ENCODE measurements around the gene SRA1.

Gene SRA1

GRCh38 chr5:140550147-140551079 lies 6.9 kb downstream of the SRA1 start:
- no peak for DNase-seq (ENCODE audit: low read depth in 2 of 2)

GRCh38 chr5:140549237-140550144 lies 7.8 kb downstream of the SRA1 start:
- DNase-seq (ENCODE audit: low read depth in 2 of 2) = no peak

- DNase-seq (ENCODE audit: low read depth in 2 of 2) = no peak
Observed at GRCh38 chr5:140548791-140549190, 8.5 kb downstream of the SRA1 start.

- DNase-seq (ENCODE audit: low read depth in 2 of 2) = no peak
Observed at GRCh38 chr5:140548300-140548688, 9.0 kb downstream of the SRA1 start.

- peak; percentile 76 to 78 for DNase-seq (ENCODE audit: low read depth in 2 of 2)
Observed at GRCh38 chr5:140547508-140548299, 9.6 kb downstream of the SRA1 start, which contains the start of gene EIF4EBP3. Gene EIF4EBP3, plus strand, starts transcription at chr5:140547662. Its CDS starts 76 bp downstream, at chr5:140547738.

- DNase-seq (ENCODE audit: low read depth in 2 of 2) = no peak
Observed at GRCh38 chr5:140546851-140547507, 10.3 kb downstream of the SRA1 start.

GRCh38 chr5:140545606-140546005 lies 11.7 kb downstream of the SRA1 start:
- DNase-seq (ENCODE audit: low read depth in 2 of 2) = no peak

GRCh38 chr5:140544986-140545385 lies 12.3 kb downstream of the SRA1 start:
- no peak for DNase-seq (ENCODE audit: low read depth in 2 of 2)

- no peak for DNase-seq (ENCODE audit: low read depth in 2 of 2)
Observed at GRCh38 chr5:140542972-140543371, 14.3 kb downstream of the SRA1 start.

GRCh38 chr5:140540227-140540626 lies 17.0 kb downstream of the SRA1 start:
- no peak for DNase-seq (ENCODE audit: low read depth in 2 of 2)

GRCh38 chr5:140524003-140524402 lies 33.3 kb downstream of the SRA1 start:
- no peak for DNase-seq (ENCODE audit: low read depth in 2 of 2)

GRCh38 chr5:140513124-140513523 lies 44.1 kb downstream of the SRA1 start:
- DNase-seq (ENCODE audit: low read depth in 2 of 2) = no peak

GRCh38 chr5:140509898-140510297 lies 47.4 kb downstream of the SRA1 start:
- no peak for DNase-seq (ENCODE audit: low read depth in 2 of 2)

GRCh38 chr5:140502834-140503233 lies 54.4 kb downstream of the SRA1 start:
- no peak for DNase-seq (ENCODE audit: low read depth in 2 of 2)

Data from stimulated activated CD8-positive, alpha-beta memory T cell treated with anti-CD3 and anti-CD28 coated beads, Interleukin-15, amount 100 ng/mL, for 48 hours (primary cell).